Gastrocnemius medialis (tissue), 4 donors: ENCODE results near the gene MED13L.

Experiments used
- POLR2A ChIP-seq, 2 donors: fragments of 450-650 bp; IDR thresholded peaks; one replicate each; pipeline ENCODE4 v1.6.1; 2017; ENCODE audit warnings: antibody characterized with exemption in 2 of 2, mild to moderate bottlenecking in 2 of 2, moderate library complexity in 2 of 2
- TF ChIP-seq, protein P1 (sequence below), 5 experiments: fragments of 450-650 bp in 3 of 5; fragments of 200-600 bp in 2 of 5; sonication (generic) in 2 of 5; IDR thresholded peaks in 4 of 5; conservative IDR thresholded peaks in 1 of 5; 1 replicate in 4 of 5; 2 replicates in 1 of 5; pipeline ENCODE4 v1.5.1; 2016 to 2019; ENCODE audit warnings: antibody characterized with exemption in 5 of 5, mild to moderate bottlenecking in 3 of 5, moderate library complexity in 3 of 5

GRCh38 chr12:116201359-116201758 is 76.1 kb downstream of the MED13L start:
- TF ChIP-seq, protein P1, sequence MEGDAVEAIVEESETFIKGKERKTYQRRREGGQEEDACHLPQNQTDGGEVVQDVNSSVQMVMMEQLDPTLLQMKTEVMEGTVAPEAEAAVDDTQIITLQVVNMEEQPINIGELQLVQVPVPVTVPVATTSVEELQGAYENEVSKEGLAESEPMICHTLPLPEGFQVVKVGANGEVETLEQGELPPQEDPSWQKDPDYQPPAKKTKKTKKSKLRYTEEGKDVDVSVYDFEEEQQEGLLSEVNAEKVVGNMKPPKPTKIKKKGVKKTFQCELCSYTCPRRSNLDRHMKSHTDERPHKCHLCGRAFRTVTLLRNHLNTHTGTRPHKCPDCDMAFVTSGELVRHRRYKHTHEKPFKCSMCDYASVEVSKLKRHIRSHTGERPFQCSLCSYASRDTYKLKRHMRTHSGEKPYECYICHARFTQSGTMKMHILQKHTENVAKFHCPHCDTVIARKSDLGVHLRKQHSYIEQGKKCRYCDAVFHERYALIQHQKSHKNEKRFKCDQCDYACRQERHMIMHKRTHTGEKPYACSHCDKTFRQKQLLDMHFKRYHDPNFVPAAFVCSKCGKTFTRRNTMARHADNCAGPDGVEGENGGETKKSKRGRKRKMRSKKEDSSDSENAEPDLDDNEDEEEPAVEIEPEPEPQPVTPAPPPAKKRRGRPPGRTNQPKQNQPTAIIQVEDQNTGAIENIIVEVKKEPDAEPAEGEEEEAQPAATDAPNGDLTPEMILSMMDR (IDR thresholded peaks at IDR 0.05 in 4 of 5, conservative IDR thresholded peaks at IDR 0.05 in 1 of 5): no peak
- TF ChIP-seq POLR2A (IDR thresholded peaks at IDR 0.05): no peak
